ENCODE results near the gene SPOCK1.

- TF ChIP-seq POLR2A (IDR thresholded peaks at IDR 0.05) (no peak), POLR2AphosphoS5 (IDR thresholded peaks at IDR 0.05) (no peak)
- TF ChIP-seq, protein P1, sequence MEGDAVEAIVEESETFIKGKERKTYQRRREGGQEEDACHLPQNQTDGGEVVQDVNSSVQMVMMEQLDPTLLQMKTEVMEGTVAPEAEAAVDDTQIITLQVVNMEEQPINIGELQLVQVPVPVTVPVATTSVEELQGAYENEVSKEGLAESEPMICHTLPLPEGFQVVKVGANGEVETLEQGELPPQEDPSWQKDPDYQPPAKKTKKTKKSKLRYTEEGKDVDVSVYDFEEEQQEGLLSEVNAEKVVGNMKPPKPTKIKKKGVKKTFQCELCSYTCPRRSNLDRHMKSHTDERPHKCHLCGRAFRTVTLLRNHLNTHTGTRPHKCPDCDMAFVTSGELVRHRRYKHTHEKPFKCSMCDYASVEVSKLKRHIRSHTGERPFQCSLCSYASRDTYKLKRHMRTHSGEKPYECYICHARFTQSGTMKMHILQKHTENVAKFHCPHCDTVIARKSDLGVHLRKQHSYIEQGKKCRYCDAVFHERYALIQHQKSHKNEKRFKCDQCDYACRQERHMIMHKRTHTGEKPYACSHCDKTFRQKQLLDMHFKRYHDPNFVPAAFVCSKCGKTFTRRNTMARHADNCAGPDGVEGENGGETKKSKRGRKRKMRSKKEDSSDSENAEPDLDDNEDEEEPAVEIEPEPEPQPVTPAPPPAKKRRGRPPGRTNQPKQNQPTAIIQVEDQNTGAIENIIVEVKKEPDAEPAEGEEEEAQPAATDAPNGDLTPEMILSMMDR (IDR thresholded peaks at IDR 0.05) = no peak
Observed at GRCh38 chr5:137262818-137263217, 236.3 kb downstream of the SPOCK1 start.
